Activated gamma-delta T cell treated with Interleukin-2 at 50 U/mL for 16 hours (primary cell): ENCODE data around the gene SPRYD3.
A peak's percentile ranks its signal among the peaks of the same experiment; 100 is the strongest.

Experiments used
- DNase-seq: peaks from one replicate; pipeline ENCODE4 v3.0.0-alpha.2; 2020

The SPRYD3 gene

GRCh38 chr12:53062011-53062961 lies 16.9 kb downstream of the SPRYD3 start:
- no peak for DNase-seq

DNA sequence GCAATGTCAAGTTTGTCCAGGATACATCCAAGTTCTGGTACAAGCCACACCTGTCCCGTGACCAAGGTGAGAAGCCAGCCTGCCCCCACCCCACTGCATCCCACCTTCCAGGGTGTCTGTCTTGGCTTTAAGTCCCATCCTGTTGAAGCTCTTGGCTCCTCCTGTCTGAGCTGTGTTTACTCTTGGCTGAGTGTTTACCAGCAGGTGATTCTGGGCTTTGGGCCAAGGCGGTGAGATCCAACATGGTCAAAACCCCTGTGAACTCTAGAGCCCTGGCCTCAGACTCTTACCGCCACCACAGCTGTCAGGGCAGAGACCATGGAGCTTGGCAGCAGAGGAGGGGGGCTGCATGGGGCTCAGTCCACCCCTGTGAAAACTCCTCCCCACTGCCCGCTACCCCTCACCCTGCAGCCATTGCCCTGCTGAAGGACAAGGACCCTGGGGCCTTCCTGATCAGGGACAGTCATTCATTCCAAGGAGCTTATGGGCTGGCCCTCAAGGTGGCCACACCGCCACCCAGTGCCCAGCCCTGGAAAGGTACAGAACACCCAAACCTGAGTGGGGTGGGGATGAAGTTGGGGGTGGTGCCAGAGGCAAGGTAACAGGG lies 17.7 kb downstream of the SPRYD3 start:
- DNase-seq: no peak

DNA sequence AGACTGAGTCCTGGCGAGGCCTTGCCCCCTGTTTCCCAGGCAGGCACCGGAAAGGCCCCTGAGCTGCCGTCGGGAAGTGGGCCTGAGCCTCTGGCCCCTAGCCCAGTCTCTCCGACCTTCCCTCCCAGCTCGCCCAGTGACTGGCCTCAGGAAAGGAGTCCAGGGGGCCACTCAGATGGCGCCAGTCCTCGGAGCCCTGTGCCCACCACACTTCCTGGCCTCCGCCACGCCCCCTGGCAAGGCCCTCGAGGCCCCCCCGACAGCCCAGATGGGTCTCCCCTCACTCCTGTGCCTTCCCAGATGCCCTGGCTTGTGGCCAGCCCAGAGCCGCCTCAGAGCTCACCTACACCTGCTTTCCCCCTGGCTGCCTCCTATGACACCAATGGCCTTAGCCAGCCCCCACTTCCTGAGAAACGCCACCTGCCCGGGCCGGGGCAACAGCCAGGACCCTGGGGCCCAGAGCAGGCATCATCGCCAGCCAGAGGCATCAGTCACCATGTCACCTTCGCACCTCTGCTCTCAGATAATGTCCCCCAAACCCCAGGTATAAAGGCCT lies 18.4 kb downstream of the SPRYD3 start:
- DNase-seq: no peak

GRCh38 chr12:53060064-53060720 lies 19.0 kb downstream of the SPRYD3 start:
- no peak for DNase-seq

- DNase-seq: no peak
Measured at GRCh38 chr12:53059434-53060063, 19.6 kb downstream of the SPRYD3 start.

DNA sequence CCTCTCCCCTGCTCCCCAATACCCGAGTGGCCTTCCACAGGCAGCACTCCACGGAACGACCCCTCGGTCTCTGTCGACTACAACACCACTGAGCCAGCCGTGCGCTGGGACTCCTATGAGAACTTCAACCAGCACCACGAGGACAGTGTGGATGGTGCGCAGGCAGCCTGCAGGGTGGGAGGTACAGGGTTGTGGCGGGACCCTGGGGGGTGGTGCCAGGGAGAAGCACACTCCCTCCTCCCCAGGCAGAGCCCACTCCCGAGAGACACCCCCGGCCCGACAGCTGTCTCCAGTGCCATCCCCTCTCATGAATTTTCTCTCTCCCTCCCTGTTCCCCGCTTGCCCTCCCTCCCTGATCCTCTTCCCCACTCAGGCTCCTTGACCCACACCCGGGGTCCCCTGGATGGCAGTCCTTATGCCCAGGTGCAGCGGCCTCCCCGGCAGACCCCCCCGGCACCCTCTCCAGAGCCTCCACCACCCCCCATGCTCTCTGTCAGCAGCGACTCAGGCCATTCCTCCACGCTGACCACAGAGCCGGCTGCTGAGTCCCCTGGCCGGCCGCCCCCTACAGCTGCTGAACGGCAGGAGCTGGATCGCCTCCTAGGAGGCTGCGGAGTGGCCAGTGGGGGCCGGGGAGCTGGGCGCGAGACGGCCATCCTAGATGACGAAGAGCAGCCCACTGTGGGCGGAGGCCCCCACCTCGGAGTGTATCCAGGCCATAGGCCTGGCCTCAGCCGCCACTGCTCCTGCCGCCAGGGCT lies 20.3 kb downstream of the SPRYD3 start:
- DNase-seq: no peak

GRCh38 chr12:53057816-53058500 lies 21.2 kb downstream of the SPRYD3 start:
- no peak for DNase-seq

- no peak for DNase-seq
Measured at GRCh38 chr12:53056901-53057300, 22.3 kb downstream of the SPRYD3 start.

DNA sequence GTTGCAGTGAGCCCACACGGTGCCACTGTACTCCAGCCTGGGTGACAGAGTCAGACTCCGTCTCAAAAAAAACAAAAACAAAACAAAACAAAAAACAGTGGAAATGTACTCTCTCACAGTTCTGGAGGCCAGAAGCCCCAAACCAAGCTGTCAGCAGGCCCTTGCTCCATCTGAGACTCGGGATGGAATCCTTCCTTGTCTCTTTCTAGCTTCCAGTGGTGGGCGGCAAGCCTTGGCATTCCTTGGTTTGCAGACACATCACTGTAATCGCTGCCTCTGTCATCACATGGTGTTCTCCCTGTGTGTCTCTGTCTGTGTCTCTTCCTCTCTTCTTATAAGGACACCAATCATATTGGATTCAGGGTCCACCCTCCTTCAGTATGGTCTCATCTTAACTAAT lies 22.9 kb downstream of the SPRYD3 start:
- DNase-seq: no peak

- no peak for DNase-seq
Measured at GRCh38 chr12:53055471-53056266, 23.5 kb downstream of the SPRYD3 start.

- peak; percentile 89 for DNase-seq
Measured at GRCh38 chr12:53054112-53054878, 24.9 kb downstream of the SPRYD3 start.

DNA sequence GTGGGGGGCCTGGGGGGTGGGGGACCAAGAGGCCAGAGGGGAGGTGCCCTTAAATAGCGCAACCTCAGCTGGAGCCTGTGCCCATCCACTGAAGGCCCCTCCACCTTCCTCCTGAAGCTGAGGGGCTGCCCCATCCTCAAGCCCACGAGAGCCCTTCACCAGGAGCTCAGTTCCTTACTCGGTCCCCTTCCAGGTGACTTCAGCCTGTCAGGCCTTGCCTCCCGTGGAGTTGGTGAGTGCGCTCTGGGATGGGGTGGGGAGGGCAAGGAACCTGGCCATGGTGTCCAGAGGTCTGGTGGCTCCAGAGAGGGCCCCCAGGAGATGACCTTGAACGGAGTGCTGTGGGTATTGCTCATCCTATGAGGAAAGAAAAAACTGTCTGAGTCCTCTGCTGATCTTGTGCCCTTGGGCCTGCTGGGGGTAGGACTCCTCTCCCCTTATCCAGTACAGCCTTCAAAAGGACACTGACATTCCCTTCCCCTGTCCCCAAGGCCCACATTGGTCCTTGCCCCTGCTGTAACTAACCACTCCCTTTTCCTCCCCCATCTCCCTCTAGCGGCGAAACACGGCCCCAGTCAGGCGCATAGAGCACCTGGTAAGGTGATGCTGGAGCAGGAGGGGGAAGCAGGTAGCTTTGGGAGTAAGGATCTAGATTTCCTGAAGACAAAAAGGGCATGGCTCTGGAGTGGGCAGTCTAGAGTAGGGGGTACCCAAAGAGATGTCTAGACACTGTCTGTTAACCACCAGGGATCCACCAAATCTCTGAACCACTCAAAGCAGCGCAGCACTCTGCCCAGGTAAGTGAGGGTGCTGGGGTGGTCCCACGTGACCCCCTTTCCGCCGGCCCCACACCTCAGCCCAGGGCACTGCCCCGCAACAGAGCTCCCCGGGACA lies 25.7 kb downstream of the SPRYD3 start:
- peak; percentile 56 for DNase-seq

DNA sequence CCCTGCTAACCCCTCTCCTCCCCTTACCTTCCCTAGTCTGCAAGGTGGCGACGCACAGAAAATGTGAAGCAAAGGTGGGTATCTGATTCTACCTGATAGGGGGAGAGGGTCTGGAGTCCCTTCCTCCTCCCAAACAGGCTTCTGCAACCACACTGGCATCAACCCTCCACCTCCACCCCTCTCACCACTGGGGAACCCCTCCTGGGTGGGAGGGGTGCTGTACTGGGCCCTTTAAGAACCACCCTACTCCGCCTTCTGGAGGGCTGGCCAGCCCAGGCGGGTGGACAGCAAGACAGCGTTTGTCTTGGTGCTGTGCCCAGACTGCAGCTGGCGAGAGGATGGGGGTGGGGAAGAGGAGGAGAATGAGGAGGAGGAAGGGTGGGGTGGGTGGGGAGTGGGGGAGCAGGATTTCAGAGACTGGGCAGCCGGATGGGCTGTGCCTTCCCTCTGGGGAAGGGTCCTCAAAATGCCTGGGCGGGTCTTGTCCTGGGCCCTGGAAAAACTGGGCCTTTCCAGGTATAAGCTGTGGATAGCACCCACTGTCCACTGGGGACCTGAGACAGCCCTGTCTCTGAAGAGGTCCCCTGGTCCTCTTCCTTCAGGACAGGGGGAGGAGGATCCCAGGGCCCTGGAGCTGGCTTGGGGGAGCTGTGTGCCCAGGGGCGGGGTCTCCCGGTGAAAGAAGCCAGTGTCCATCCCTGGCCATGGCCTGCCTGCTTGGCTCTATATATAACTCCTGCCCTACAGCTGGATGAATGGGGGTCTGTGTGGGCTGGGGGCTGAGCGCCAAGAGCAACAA lies 26.6 kb downstream of the SPRYD3 start:
- DNase-seq: no peak

DNA sequence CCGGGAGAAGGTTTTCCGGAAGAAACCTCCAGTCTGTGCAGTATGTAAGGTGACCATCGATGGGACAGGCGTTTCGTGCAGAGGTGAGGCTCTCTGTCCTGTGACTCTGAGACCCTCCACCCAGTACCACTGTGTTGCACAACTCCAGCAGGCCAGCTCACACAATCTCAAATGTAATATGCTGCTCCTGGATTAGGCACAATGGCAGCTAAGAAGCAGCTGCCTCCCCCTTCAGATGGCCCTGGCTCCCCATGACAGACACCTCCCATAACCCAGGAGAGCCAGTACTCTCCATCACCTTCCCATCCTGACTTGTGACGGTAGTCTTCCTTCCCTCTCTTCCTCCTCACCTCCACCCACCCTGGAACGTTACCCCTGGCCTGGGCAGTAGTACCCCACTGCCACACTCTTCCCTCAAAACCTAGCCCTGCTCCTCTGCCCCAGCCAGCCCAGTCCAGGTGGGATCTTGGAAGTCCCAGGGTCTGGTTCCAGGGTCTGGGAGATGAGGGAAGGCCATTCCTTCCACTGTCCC lies 27.2 kb downstream of the SPRYD3 start:
- no peak for DNase-seq

DNA sequence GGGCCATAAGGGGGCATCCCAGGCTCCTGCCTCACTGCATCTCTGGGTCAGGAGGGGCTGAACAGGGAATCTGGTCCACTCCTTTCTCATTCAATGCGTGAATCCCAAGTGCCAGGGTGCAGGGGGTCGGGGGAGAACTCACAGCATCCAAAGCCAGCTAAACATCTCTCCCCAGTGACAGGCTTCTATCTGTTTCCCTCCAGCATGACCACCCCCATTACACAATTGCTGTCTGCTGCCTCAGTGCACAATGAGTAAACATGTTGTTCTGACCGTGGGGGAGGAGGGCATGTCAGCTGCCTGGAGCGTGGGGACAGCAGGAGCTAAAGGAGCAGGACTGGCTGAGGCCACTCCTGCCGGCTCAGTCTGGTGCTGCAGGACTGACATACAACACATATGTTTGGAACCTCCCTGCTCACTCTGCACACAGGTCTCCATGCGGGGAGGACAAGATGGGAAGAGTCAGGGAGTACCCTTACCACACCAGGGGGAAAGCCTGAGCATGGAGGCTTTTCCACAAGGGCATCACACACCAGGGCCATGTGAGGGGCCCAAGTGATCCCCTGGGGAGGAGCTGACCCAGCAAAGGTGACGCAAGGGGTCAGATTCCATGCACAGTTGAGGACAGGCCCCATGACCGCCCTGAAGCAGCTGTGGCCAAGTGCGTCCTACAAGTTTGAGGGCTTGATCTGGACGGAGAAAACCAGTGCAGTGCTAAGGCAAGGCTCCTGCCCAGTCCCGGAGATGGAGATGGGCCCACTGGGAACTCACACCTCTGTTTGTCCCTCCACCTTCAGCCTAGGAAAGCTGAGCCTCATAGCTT lies 27.9 kb downstream of the SPRYD3 start:
- no peak for DNase-seq

GRCh38 chr12:53050426-53051057 lies 28.6 kb downstream of the SPRYD3 start:
- no peak for DNase-seq
